GM12873 (cell line): ENCODE results near the gene PLXNA4.

ENCODE experiments used
- CTCF ChIP-seq: IDR thresholded peaks from 2 replicates; pipeline ENCODE4 v1.5.1; 2012; ENCODE audit warnings: low read depth, mild to moderate bottlenecking, moderate library complexity, low read length, control low read depth; ENCODE audit not compliant: insufficient read depth; ENCODE audit errors: missing control alignments

The PLXNA4 gene

DNA sequence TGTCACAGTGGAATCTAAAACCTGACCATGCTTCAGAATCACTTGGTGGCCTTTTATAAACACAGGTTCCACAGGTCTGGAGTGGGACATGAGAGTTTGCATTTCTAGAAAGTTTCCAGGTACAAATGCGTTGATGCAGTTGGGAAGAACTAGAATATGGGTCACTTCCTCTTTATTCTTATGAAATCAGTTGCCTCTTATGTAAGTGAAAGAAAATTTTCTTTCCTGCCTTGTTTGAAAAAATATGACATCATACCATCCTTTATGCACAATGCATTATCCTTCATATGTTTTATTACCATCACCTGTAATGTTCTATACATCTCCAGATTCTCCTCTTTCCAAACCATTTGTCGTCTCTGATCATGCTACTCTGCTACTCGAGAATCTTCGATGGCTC lies 44.0 kb downstream of the PLXNA4 start:
- TF ChIP-seq CTCF = no peak

DNA sequence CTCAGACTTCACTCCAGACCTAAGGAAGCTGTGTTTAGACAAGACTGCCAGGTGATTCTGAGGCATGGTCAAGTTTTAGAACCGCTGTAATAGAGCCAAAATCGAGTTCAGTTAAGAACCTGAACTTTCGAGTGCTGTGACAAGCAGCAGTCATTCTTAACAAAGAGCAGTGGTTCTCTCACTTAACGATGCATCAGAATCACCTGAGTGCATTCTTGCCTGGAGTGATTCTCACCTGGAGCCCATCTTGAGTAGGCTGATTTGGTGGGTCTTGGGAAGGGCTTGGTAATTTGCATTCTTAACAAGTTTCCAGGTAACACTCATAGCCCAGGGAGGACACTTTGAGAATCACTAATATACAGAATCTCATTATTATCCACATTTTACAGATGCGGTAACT lies 44.7 kb downstream of the PLXNA4 start:
- TF ChIP-seq CTCF = no peak

- TF ChIP-seq CTCF = no peak
These were observed 47.6 kb downstream of the PLXNA4 start for GRCh38 chr7:132528695-132529094.

GRCh38 chr7:132527467-132528410 lies 48.5 kb downstream of the PLXNA4 start:
- TF ChIP-seq CTCF = no peak

DNA sequence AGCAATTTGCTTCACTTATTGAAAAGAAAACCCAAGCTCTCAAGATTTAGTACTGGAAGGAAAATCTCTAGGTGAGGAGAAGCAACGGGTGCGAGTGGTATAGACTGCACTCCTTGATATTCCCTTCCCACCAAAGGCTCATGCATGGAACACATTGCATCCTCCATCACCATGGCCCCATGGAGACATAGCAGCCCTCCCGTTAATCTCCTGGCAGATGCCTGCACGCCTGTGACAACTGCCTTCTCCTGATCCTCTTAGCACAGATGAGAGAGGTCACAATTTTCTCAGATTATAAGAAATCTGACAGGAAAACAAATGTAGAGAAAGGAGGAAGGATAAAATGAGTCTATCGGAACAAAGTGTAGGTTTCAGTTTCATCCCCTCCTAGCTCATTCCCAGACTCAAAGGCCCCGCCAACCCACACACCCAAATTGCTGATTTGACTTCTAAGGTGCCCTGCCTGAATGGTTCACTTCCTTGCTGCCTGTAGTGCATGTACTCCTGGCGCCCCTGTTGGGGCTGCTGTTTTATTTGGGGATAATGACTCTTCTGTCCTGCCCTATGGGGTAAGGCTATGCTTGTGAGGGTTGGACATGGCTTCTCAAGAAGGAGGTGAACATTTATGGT lies 50.0 kb downstream of the PLXNA4 start:
- no peak for TF ChIP-seq CTCF

- no peak for TF ChIP-seq CTCF
These were observed 54.8 kb downstream of the PLXNA4 start for GRCh38 chr7:132521423-132521822.

DNA sequence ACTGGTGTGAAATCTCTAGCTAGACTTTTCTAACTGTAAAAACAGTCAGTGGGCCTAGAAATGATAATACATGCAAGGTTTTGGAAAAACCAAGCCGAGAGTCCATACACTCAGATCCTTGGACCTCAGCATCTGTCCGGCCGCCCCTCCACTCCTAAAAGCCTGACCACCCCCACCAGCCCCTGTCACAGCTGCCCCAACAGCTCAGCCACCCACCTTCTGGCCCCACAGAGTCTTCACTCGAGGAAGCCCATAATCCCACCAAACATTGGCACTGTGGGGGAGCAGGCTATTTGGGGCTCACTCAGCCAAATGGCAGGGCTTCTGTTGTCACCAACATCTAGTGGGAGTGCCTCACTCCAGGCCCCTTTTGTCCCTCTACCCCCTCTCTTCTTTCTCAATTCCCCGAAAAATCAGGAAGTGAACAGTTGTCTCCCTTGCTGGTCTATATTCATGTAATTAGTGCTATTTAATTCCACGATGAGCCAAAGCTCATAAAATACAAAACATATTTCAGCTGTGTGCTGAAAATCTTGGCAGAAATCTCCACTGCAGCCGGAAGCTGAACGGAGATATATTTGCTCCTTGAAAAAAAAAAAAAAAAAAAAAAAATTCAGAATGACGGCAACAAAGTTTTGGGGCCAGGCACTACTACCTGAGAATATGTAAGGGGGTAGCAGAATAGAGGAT lies 55.5 kb downstream of the PLXNA4 start:
- no peak for TF ChIP-seq CTCF
